ENCODE measurements around the gene VAV1. TPM values are rescaled to one million over a fixed set of nuclear protein-coding genes. Genes with fewer than 3 reads are reported as not detected.

VAV1 gene
- polyA plus RNA-seq, 1 donor from 2014 or later: not detected

- H3K36me3 ChIP-seq (ENCODE audit: insufficient read depth, low read length): no peaks in the 10 kb centered on the region
- H4K20me1 ChIP-seq (ENCODE audit: insufficient read depth): no peaks in the 10 kb centered on the region
- H3K27ac ChIP-seq (ENCODE audit: low read length): peak overlapping the region; percentile 92
- H3K4me3 ChIP-seq (ENCODE audit: low read length): peak overlapping the region; percentile 74
- peak overlapping the region; percentile 80 for H3K9ac ChIP-seq (ENCODE audit: low read length)
- peaks cover 8% of the 10 kb centered on the region for H3K27me3 ChIP-seq (ENCODE audit: insufficient read depth, low read depth, low read length)
- TF ChIP-seq RAD21 (conservative IDR thresholded peaks at IDR 0.05) (peak; percentile 61), CTCF (IDR thresholded peaks at IDR 0.05; ENCODE audit: poor library complexity, severe bottlenecking) (peak; percentile 72), SMC3 (conservative IDR thresholded peaks at IDR 0.05; ENCODE audit: poor library complexity) (peak; percentile 79), TAF1 (IDR thresholded peaks at IDR 0.05; ENCODE audit: low read depth) (no peak)
- H2AFZ ChIP-seq (ENCODE audit: low read depth, low read length): peak overlapping the region; percentile 56
- no peaks in the 10 kb centered on the region for H3K9me3 ChIP-seq (ENCODE audit: low read length)
- H3K4me2 ChIP-seq (ENCODE audit: low read length): peak overlapping the region; percentile 93
- H3K79me2 ChIP-seq (replicated peaks; ENCODE audit: insufficient read depth, low read length): no peaks in the 10 kb centered on the region
- H3K9me2 ChIP-seq (ENCODE audit: insufficient read depth, low read length): no peaks in the 10 kb centered on the region
- H3F3A ChIP-seq (ENCODE audit: insufficient read depth, low read length, poor library complexity, severe bottlenecking): no peaks in the 10 kb centered on the region
These were observed 36.2 kb upstream of the VAV1 start for GRCh38 chr19:6736169-6736916.

- Histone ChIP-seq H3K79me2 (replicated peaks; ENCODE audit: insufficient read depth, low read length) (no peaks in the 10 kb centered on the region), H4K20me1 (ENCODE audit: insufficient read depth) (no peaks in the 10 kb centered on the region), H3K9ac (ENCODE audit: low read length) (peak overlapping the region; percentile 80), H3K4me3 (ENCODE audit: low read length) (peak overlapping the region; percentile 74), H3K9me3 (ENCODE audit: low read length) (no peaks in the 10 kb centered on the region), H3K4me2 (ENCODE audit: low read length) (peak overlapping the region; percentile 93), H3K36me3 (ENCODE audit: insufficient read depth, low read length) (no peaks in the 10 kb centered on the region), H3K27ac (ENCODE audit: low read length) (peak overlapping the region; percentile 92), H2AFZ (ENCODE audit: low read depth, low read length) (peak overlapping the region; percentile 56), H3K27me3 (ENCODE audit: insufficient read depth, low read depth, low read length) (peaks cover 8% of the 10 kb centered on the region), H3K9me2 (ENCODE audit: insufficient read depth, low read length) (no peaks in the 10 kb centered on the region), H3F3A (ENCODE audit: insufficient read depth, low read length, poor library complexity, severe bottlenecking) (no peaks in the 10 kb centered on the region)
- TF ChIP-seq EP300 (conservative IDR thresholded peaks at IDR 0.05; ENCODE audit: poor library complexity, severe bottlenecking) (no peak), MXI1 (conservative IDR thresholded peaks at IDR 0.05; ENCODE audit: poor library complexity, severe bottlenecking) (no peak), POLR2AphosphoS5 (IDR thresholded peaks at IDR 0.05) (no peak), RAD21 (conservative IDR thresholded peaks at IDR 0.05) (no peak)
These were observed 35.6 kb upstream of the VAV1 start for GRCh38 chr19:6736917-6737283.

- H3K27ac ChIP-seq (ENCODE audit: low read length): peak within 1 kb of the TSS; percentile 92
- no peaks in the 10 kb centered on the region for H3K9me3 ChIP-seq (ENCODE audit: low read length)
- peak within 1 kb of the TSS; percentile 80 for H3K9ac ChIP-seq (ENCODE audit: low read length)
- no peaks in the 10 kb centered on the region for H3K79me2 ChIP-seq (replicated peaks; ENCODE audit: insufficient read depth, low read length)
- peak within 1 kb of the TSS; percentile 93 for H3K4me2 ChIP-seq (ENCODE audit: low read length)
- no peaks in the 10 kb centered on the region for H3F3A ChIP-seq (ENCODE audit: insufficient read depth, low read length, poor library complexity, severe bottlenecking)
- peaks cover 8% of the 10 kb centered on the region for H3K27me3 ChIP-seq (ENCODE audit: insufficient read depth, low read depth, low read length)
- peak within 1 kb of the TSS; percentile 74 for H3K4me3 ChIP-seq (ENCODE audit: low read length)
- TF ChIP-seq MXI1 (conservative IDR thresholded peaks at IDR 0.05; ENCODE audit: poor library complexity, severe bottlenecking) (peak; percentile 69), EP300 (conservative IDR thresholded peaks at IDR 0.05; ENCODE audit: poor library complexity, severe bottlenecking) (peak; percentile 85), REST (IDR thresholded peaks at IDR 0.05; ENCODE audit: borderline replicate concordance) (peak; percentile 10), CTCF (IDR thresholded peaks at IDR 0.05; ENCODE audit: poor library complexity, severe bottlenecking) (peak; percentile 67), RAD21 (conservative IDR thresholded peaks at IDR 0.05) (peak; percentile 58), TAF1 (IDR thresholded peaks at IDR 0.05; ENCODE audit: low read depth) (peak; percentile 32), EZH2 (IDR thresholded peaks at IDR 0.05; ENCODE audit: borderline replicate concordance, insufficient read depth, low read length, poor library complexity, severe bottlenecking) (no peak), SMC3 (conservative IDR thresholded peaks at IDR 0.05; ENCODE audit: poor library complexity) (peak; percentile 67), POLR2AphosphoS5 (IDR thresholded peaks at IDR 0.05) (peak; percentile 56)
- no peaks in the 10 kb centered on the region for H3K9me2 ChIP-seq (ENCODE audit: insufficient read depth, low read length)
- H2AFZ ChIP-seq (ENCODE audit: low read depth, low read length): peak within 1 kb of the TSS; percentile 56
- no peaks in the 10 kb centered on the region for H3K36me3 ChIP-seq (ENCODE audit: insufficient read depth, low read length)
- no peaks in the 10 kb centered on the region for H4K20me1 ChIP-seq (ENCODE audit: insufficient read depth)
These were observed 35.1 kb upstream of the VAV1 start, which contains the start of gene GPR108 for GRCh38 chr19:6737284-6737872. Gene GPR108, minus strand, starts transcription at chr19:6737580. Its CDS starts 4 bp downstream, at chr19:6737576.
